GM12878 (cell line): Measurements from ENCODE around the gene TMEM239. TPM values are rescaled to one million over a fixed set of nuclear protein-coding genes. Genes with fewer than 3 reads are reported as not detected.

Experiments
- CREB1 ChIP-seq: IDR thresholded peaks from 2 replicates; pipeline ENCODE4 v1.6.1; 2012; ENCODE audit warnings: low read depth, mild to moderate bottlenecking, inconsistent platforms
- CREM ChIP-seq: IDR thresholded peaks from 2 replicates; pipeline ENCODE4 v1.6.1; 2014; ENCODE audit warnings: antibody characterized with exemption, low read depth
- DPF2 ChIP-seq: fragments of 450-650 bp; IDR thresholded peaks from 2 replicates; pipeline ENCODE4 v1.6.1; 2017; ENCODE audit warnings: mild to moderate bottlenecking
- NFIC ChIP-seq: IDR thresholded peaks from 2 replicates; pipeline ENCODE4 v1.6.1; 2012; ENCODE audit warnings: low read depth, mild to moderate bottlenecking, inconsistent platforms, low read length, moderate library complexity
- PAX5 ChIP-seq: IDR thresholded peaks from 2 replicates; pipeline ENCODE4 v1.6.1; 2011; ENCODE audit warnings: low read depth, low read length, borderline replicate concordance
- RB1 ChIP-seq: fragments of 450-650 bp; formaldehyde crosslinking; IDR thresholded peaks from 2 replicates; pipeline ENCODE4 v1.6.1; 2017; ENCODE audit warnings: mild to moderate bottlenecking, borderline replicate concordance
- RUNX3 ChIP-seq: IDR thresholded peaks from 2 replicates; pipeline ENCODE4 v1.6.1; 2012; ENCODE audit warnings: low read length, inconsistent platforms
- SREBF2 ChIP-seq: IDR thresholded peaks from 2 replicates; pipeline ENCODE4 v1.6.1; 2012; ENCODE audit warnings: mild to moderate bottlenecking, low read length
- TARDBP ChIP-seq: IDR thresholded peaks from 2 replicates; pipeline ENCODE4 v1.6.1; 2016; ENCODE audit warnings: borderline replicate concordance
- TBL1XR1 ChIP-seq: IDR thresholded peaks from 2 replicates; pipeline ENCODE4 v1.6.1; 2012; ENCODE audit warnings: low read depth, low read length, improper control_type of control experiment
- TCF7 ChIP-seq: IDR thresholded peaks from 2 replicates; pipeline ENCODE4 v1.6.1; 2014; ENCODE audit warnings: antibody characterized with exemption, borderline replicate concordance
- YBX1 ChIP-seq: fragments of 450-650 bp; IDR thresholded peaks from 2 replicates; pipeline ENCODE4 v1.6.1; 2016; ENCODE audit warnings: antibody characterized with exemption
- YY1 ChIP-seq: IDR thresholded peaks from 2 replicates; pipeline ENCODE4 v1.6.1; 2011; ENCODE audit warnings: low read depth, mild to moderate bottlenecking, low read length
- ZBED1 ChIP-seq: IDR thresholded peaks from 2 replicates; pipeline ENCODE4 v1.6.1; 2016; ENCODE audit warnings: borderline replicate concordance
- ZNF217 ChIP-seq: fragments of 450-650 bp; IDR thresholded peaks from 2 replicates; pipeline ENCODE4 v1.6.1; 2017; ENCODE audit warnings: antibody characterized with exemption, mild to moderate bottlenecking
- ZSCAN29 ChIP-seq: fragments of 450-650 bp; IDR thresholded peaks from 2 replicates; pipeline ENCODE4 v1.6.1; 2017; ENCODE audit warnings: mild to moderate bottlenecking, moderate library complexity
- polyA plus RNA-seq, 11 experiments: library from polyadenylated mRNA; depleted of rRNA in 4 of 11; unstranded in 6 of 11; stranded (reverse) in 5 of 11; fragments of >200 nt; fragmentation: Nextera tagmentation in 4 of 11; fragmentation: Illumina TruSeq in 1 of 11; extraction: Ambion mirVana in 4 of 11; extraction: Trizol in 1 of 11; gene quantifications; 1 replicate in 1 of 11; 2 replicates in 10 of 11; pipeline versions ENCODE4 v1.2.1 to v1.2.3, GENCODE V29; 2011 to 2016; ENCODE audit warnings: inconsistent platforms in 2 of 11, missing spikeins in 2 of 11, low read depth in 1 of 11
- total RNA-seq, 4 experiments: library from RNA; depleted of rRNA in 3 of 4; stranded (reverse); fragments of >200 nt in 3 of 4; fragmentation: Illumina TruSeq in 1 of 4; extraction: Trizol in 1 of 4; gene quantifications; 2 replicates each; pipeline versions ENCODE4 v1.2.1 to v1.2.3, GENCODE V29; 2013 to 2021
- TF ChIP-seq, protein P1 (sequence below): fragments of 450-650 bp; IDR thresholded peaks from 2 replicates; pipeline ENCODE4 v1.6.1; 2017; ENCODE audit warnings: mild to moderate bottlenecking, moderate library complexity
- TF ChIP-seq, protein P2 (sequence below): IDR thresholded peaks from 2 replicates; pipeline ENCODE4 v1.6.1; 2012; ENCODE audit warnings: low read length, inconsistent platforms
- TF ChIP-seq, protein P3 (sequence below): IDR thresholded peaks from 2 replicates; pipeline ENCODE4 v1.6.1; 2012; ENCODE audit warnings: low read depth, low read length, improper control_type of control experiment
- TF ChIP-seq, protein P4 (sequence below): fragments of 450-650 bp; formaldehyde crosslinking; IDR thresholded peaks from 2 replicates; pipeline ENCODE4 v1.4.0; 2022; ENCODE audit warnings: mild to moderate bottlenecking, moderate library complexity
- TF ChIP-seq, protein P5 (sequence below): IDR thresholded peaks from 2 replicates; pipeline ENCODE4 v1.6.1; 2012; ENCODE audit warnings: low read depth, low read length, improper control_type of control experiment

The TMEM239 gene
- total and polyA plus RNA-seq, 10 of the 15 experiments (the other 5 are each of a cell fraction or from before 2014, with no cell fraction given) = not detected

DNA sequence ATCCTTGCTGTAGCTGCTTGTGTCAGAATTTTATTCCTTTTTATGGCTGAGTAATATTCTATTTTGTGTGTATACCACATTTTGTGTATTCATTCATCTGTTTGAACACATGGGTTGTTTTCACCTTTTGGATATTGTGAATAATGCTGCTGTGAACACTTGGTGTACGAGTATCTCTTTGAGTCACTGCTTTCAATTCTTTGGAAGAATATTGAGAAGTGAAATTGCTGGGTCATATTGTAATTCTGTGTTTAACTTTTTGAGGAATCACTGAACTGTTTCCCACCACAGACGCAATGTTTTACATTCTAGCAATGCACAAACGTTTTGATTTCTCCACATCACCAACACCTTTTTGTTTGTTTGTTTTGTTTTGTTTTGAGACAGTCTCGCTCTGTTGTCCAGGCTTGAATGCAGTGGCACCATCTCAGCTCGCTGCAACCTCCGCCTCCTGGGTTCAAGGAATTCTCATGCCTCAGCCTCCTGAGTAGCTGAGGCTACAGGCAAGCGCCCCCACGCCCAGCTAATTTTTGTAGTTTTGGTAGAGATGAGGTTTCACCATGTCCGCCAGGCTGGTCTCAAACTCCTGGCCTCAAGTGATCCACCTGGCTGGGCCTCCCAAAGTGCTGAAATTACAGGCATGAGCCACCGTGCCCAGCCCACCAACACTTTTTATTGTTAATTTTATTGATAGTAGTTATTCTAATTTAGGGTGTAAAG lies 37.4 kb upstream of the TMEM239 start (continued):
- TF ChIP-seq, protein P1, sequence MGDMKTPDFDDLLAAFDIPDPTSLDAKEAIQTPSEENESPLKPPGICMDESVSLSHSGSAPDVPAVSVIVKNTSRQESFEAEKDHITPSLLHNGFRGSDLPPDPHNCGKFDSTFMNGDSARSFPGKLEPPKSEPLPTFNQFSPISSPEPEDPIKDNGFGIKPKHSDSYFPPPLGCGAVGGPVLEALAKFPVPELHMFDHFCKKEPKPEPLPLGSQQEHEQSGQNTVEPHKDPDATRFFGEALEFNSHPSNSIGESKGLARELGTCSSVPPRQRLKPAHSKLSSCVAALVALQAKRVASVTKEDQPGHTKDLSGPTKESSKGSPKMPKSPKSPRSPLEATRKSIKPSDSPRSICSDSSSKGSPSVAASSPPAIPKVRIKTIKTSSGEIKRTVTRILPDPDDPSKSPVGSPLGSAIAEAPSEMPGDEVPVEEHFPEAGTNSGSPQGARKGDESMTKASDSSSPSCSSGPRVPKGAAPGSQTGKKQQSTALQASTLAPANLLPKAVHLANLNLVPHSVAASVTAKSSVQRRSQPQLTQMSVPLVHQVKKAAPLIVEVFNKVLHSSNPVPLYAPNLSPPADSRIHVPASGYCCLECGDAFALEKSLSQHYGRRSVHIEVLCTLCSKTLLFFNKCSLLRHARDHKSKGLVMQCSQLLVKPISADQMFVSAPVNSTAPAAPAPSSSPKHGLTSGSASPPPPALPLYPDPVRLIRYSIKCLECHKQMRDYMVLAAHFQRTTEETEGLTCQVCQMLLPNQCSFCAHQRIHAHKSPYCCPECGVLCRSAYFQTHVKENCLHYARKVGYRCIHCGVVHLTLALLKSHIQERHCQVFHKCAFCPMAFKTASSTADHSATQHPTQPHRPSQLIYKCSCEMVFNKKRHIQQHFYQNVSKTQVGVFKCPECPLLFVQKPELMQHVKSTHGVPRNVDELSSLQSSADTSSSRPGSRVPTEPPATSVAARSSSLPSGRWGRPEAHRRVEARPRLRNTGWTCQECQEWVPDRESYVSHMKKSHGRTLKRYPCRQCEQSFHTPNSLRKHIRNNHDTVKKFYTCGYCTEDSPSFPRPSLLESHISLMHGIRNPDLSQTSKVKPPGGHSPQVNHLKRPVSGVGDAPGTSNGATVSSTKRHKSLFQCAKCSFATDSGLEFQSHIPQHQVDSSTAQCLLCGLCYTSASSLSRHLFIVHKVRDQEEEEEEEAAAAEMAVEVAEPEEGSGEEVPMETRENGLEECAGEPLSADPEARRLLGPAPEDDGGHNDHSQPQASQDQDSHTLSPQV = no peak
- peak; percentile 71 for TF ChIP-seq NFIC
- TF ChIP-seq, protein P2, sequence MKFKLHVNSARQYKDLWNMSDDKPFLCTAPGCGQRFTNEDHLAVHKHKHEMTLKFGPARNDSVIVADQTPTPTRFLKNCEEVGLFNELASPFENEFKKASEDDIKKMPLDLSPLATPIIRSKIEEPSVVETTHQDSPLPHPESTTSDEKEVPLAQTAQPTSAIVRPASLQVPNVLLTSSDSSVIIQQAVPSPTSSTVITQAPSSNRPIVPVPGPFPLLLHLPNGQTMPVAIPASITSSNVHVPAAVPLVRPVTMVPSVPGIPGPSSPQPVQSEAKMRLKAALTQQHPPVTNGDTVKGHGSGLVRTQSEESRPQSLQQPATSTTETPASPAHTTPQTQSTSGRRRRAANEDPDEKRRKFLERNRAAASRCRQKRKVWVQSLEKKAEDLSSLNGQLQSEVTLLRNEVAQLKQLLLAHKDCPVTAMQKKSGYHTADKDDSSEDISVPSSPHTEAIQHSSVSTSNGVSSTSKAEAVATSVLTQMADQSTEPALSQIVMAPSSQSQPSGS = peak; percentile 42; the same call in 1 of the 2 replicates
- TF ChIP-seq ZBED1 = peak; percentile 62; the same call in 1 of the 2 replicates
- no peak for TF ChIP-seq DPF2
- TF ChIP-seq, protein P3, sequence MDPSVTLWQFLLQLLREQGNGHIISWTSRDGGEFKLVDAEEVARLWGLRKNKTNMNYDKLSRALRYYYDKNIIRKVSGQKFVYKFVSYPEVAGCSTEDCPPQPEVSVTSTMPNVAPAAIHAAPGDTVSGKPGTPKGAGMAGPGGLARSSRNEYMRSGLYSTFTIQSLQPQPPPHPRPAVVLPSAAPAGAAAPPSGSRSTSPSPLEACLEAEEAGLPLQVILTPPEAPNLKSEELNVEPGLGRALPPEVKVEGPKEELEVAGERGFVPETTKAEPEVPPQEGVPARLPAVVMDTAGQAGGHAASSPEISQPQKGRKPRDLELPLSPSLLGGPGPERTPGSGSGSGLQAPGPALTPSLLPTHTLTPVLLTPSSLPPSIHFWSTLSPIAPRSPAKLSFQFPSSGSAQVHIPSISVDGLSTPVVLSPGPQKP = no peak
- 0 out of 2 replicates have a peak, but pooled peaks have one; percentile 29 for TF ChIP-seq CREM
- TF ChIP-seq ZSCAN29 = no peak
- TF ChIP-seq YY1 = no peak
- no peak for TF ChIP-seq SREBF2
- no peak for TF ChIP-seq TBL1XR1
- no peak for TF ChIP-seq RB1
- TF ChIP-seq, protein P4, sequence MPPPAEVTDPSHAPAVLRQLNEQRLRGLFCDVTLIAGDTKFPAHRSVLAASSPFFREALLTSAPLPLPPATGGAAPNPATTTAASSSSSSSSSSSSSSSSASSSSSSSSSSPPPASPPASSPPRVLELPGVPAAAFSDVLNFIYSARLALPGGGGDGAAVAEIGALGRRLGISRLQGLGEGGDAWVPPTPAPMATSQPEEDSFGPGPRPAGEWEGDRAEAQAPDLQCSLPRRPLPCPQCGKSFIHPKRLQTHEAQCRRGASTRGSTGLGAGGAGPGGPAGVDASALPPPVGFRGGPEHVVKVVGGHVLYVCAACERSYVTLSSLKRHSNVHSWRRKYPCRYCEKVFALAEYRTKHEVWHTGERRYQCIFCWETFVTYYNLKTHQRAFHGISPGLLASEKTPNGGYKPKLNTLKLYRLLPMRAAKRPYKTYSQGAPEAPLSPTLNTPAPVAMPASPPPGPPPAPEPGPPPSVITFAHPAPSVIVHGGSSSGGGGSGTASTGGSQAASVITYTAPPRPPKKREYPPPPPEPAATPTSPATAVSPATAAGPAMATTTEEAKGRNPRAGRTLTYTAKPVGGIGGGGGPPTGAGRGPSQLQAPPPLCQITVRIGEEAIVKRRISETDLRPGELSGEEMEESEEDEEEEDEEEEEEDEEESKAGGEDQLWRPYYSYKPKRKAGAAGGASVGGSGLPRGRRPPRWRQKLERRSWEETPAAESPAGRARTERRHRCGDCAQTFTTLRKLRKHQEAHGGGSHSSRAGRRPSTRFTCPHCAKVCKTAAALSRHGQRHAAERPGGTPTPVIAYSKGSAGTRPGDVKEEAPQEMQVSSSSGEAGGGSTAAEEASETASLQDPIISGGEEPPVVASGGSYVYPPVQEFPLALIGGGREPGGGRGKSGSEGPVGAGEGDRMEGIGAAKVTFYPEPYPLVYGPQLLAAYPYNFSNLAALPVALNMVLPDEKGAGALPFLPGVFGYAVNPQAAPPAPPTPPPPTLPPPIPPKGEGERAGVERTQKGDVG (CRISPR knock-in tag) = no peak
- no peak for TF ChIP-seq TARDBP
- TF ChIP-seq CREB1 = no peak
- TF ChIP-seq RUNX3 = peak; percentile 56
- TF ChIP-seq PAX5 = 0 out of 2 replicates have a peak, but pooled peaks have one; percentile 25
- 0 out of 2 replicates have a peak, but pooled peaks have one; percentile 47 for TF ChIP-seq ZNF217
- peak; percentile 32; the same call in 1 of the 2 replicates for TF ChIP-seq TCF7
- TF ChIP-seq, protein P5, sequence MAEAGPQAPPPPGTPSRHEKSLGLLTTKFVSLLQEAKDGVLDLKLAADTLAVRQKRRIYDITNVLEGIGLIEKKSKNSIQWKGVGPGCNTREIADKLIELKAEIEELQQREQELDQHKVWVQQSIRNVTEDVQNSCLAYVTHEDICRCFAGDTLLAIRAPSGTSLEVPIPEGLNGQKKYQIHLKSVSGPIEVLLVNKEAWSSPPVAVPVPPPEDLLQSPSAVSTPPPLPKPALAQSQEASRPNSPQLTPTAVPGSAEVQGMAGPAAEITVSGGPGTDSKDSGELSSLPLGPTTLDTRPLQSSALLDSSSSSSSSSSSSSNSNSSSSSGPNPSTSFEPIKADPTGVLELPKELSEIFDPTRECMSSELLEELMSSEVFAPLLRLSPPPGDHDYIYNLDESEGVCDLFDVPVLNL = no peak
- no peak for TF ChIP-seq YBX1
